GM10847 (cell line): ENCODE results near the gene DECR2.

Experiments
- POLR2A ChIP-seq: IDR thresholded peaks from 2 replicates; pipeline ENCODE4 v1.6.1; 2011; ENCODE audit not compliant: insufficient read length; ENCODE audit errors: extremely low read depth

The DECR2 gene

DNA sequence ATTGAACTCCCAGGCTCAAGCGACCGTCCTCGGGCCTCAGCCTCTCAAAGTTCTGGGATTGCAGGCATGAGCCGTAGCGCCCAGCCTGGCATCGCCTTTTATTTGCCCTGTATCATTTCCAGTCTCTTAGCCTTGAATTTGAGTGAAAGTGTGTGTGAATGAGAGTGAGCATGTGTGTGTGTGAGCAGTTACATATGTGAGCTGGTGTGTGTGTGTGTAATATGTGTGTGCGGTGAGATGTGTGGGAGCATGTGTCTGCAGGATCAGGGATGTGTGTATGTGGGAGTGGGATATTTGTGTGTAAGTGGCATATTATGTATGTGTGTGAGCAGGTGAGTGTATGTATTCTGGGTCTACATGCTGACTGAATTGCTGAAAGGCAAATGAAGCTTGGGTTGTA is 29.2 kb downstream of the DECR2 start:
- TF ChIP-seq POLR2A = no peak

DNA sequence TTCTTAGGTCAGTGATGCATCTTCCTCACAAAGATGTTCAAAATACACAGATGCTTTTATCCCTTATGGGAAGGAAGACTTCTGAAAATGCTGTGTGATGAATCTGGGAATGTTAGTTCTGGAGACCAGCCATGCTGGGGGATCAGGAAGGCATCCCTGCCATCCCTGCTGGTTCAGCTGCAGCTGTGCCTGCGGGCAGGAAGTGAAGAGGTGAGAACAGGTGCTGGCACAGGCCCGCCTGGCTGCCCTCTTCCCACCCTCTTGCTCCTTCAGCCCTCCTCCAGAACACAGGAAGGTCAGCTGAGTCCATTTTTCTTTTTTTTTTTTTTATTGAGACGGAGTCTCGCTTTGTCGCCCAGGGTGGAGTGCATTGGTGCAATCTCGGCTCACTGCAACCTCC is 38.9 kb downstream of the DECR2 start:
- TF ChIP-seq POLR2A = no peak

DNA sequence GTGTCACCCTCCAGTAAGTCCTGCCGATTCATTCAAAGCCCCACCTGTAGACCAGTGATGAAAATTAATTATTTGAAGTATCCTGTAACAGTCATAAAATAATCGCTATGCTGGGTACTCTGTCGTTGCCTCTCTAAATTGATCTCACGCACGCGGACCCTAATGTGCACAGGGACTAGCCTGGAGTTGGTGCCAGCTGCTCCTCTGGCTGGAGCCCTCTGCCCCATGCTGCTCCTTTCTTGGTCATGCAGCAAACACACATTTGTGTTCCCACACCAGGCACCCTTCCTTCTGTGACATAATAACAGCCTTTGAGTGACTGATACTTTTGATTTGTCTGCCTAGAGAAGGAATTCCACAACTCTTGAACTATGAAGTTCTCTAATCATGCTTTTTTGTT is 39.8 kb downstream of the DECR2 start:
- no peak for TF ChIP-seq POLR2A

- TF ChIP-seq POLR2A = no peak
Observed at GRCh38 chr16:442976-443375, 41.3 kb downstream of the DECR2 start.

GRCh38 chr16:444027-444426 is 42.3 kb downstream of the DECR2 start:
- no peak for TF ChIP-seq POLR2A

GRCh38 chr16:445566-445965 is 43.9 kb downstream of the DECR2 start:
- no peak for TF ChIP-seq POLR2A

GRCh38 chr16:450385-450784 is 48.7 kb downstream of the DECR2 start:
- no peak for TF ChIP-seq POLR2A

DNA sequence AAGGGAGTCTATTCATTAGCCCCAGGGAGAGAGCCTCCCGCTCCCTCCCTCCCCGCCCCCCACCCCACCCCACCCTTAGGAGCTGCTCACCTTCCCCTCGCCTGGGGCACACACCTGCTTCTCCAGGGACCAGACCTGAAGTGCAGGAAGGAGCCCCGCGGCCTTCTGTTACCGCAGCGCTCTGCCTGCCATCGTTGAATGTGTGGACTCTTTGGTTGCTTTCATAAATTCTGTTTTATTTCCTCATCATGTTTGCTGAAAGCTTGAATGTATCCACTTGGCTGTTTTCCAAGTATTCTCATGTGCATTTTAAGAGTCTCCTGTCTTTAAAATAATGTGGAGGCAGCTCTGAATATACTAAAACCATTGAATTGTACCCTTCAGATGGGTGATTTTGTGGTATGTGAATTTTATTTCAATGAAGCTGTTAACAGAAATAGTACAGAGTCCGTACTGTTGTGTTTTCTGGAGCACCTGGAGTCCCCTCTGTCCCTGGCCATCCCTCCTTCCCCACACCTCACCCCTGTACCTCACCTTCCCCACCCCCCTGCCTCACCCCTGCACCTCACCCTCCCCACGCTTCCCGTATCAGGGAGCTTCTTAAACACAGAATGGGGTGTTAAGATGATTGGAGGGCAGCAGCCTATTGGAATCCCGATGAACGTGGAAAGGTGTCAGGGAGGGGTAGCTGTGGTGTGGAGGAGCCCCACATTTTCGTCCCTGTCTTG is 49.3 kb downstream of the DECR2 start:
- no peak for TF ChIP-seq POLR2A

GRCh38 chr16:454397-454940 is 52.8 kb downstream of the DECR2 start:
- no peak for TF ChIP-seq POLR2A

- TF ChIP-seq POLR2A = no peak
Observed at GRCh38 chr16:455453-455852, 53.8 kb downstream of the DECR2 start.

GRCh38 chr16:456891-457483 is 55.3 kb downstream of the DECR2 start:
- TF ChIP-seq POLR2A = no peak

- no peak for TF ChIP-seq POLR2A
Observed at GRCh38 chr16:457732-458400, 56.2 kb downstream of the DECR2 start.

- TF ChIP-seq POLR2A = no peak
Observed at GRCh38 chr16:459761-460160, 58.1 kb downstream of the DECR2 start.

GRCh38 chr16:460787-461186 is 59.1 kb downstream of the DECR2 start:
- no peak for TF ChIP-seq POLR2A
